ENCODE measurements around the gene CD22.
A peak's percentile ranks its signal among the peaks of the same experiment; 100 is the strongest.

DNA sequence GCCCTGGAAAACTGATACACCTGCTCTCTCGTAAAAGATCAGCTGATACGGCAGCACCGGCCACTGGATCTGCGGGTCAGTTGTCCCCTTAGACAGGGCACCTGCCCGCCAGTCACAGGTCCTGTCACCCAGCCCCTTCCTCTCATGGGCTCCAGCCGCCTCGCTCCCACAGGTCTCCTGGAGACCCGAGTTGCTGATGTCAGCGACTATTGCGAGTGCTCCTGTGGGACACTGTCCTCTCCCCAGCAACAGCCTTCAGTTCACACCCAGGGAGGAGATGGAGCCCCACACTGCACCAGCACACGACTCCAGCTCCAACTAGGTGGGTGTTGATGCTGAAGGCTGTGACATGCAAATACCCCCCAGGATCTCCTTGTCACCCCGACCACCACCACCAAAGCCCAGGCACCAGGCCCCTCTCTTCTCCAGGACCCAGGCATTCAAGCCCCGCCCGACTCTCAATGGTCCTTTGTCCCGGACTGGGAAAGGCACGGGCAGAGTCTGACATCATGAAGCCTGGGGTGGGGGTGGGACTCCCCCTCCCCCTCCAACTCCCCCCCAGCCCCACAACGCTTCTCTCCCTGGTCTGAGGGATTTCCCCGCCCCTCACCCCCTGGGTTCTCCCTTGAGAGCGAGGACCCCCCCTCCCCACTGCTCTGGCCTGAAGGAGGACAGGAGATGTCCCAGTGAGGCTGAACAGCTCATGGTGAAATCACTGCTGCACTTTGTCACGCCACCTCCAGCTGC lies 38.4 kb upstream of the CD22 start:
- TF ChIP-seq POLR2A (IDR thresholded peaks at IDR 0.05; ENCODE audit: low read depth, low read length) = no peak
- no peak for TF ChIP-seq SMC3 (IDR thresholded peaks at IDR 0.05; ENCODE audit: low read depth, low read length)
- TF ChIP-seq, protein P1, sequence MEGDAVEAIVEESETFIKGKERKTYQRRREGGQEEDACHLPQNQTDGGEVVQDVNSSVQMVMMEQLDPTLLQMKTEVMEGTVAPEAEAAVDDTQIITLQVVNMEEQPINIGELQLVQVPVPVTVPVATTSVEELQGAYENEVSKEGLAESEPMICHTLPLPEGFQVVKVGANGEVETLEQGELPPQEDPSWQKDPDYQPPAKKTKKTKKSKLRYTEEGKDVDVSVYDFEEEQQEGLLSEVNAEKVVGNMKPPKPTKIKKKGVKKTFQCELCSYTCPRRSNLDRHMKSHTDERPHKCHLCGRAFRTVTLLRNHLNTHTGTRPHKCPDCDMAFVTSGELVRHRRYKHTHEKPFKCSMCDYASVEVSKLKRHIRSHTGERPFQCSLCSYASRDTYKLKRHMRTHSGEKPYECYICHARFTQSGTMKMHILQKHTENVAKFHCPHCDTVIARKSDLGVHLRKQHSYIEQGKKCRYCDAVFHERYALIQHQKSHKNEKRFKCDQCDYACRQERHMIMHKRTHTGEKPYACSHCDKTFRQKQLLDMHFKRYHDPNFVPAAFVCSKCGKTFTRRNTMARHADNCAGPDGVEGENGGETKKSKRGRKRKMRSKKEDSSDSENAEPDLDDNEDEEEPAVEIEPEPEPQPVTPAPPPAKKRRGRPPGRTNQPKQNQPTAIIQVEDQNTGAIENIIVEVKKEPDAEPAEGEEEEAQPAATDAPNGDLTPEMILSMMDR (conservative IDR thresholded peaks at IDR 0.05; ENCODE audit: low read depth, low read length) = no peak
- TF ChIP-seq RAD21 (IDR thresholded peaks at IDR 0.05; ENCODE audit: low read length) = no peak
- TF ChIP-seq, protein P2, sequence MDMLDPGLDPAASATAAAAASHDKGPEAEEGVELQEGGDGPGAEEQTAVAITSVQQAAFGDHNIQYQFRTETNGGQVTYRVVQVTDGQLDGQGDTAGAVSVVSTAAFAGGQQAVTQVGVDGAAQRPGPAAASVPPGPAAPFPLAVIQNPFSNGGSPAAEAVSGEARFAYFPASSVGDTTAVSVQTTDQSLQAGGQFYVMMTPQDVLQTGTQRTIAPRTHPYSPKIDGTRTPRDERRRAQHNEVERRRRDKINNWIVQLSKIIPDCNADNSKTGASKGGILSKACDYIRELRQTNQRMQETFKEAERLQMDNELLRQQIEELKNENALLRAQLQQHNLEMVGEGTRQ (IDR thresholded peaks at IDR 0.05; ENCODE audit: low read depth, low read length) = no peak
- TF ChIP-seq NFE2L2 (IDR thresholded peaks at IDR 0.05; ENCODE audit: low read depth, low read length) = no peak
- TF ChIP-seq MAFK (IDR thresholded peaks at IDR 0.05; ENCODE audit: low read depth, low read length) = 0 out of 2 replicates have a peak, but pooled peaks have one; percentile 20
- TF ChIP-seq BHLHE40 (IDR thresholded peaks at IDR 0.05; ENCODE audit: low read depth, low read length) = no peak
- TF ChIP-seq RCOR1 (IDR thresholded peaks at IDR 0.05; ENCODE audit: insufficient replicate concordance, low read length) = no peak
- no peak for TF ChIP-seq RFX5 (IDR thresholded peaks at IDR 0.05; ENCODE audit: low read depth, low read length)

Data from IMR-90 (cell line).